ENCODE measurements around the gene PHACTR1.

GRCh38 chr6:12895721-12896120 is 179.2 kb downstream of the PHACTR1 start:
- TF ChIP-seq POLR2AphosphoS5 (IDR thresholded peaks at IDR 0.05; ENCODE audit: borderline replicate concordance, low read depth, low read length), result no peak
- no peak for TF ChIP-seq EZH2 (IDR thresholded peaks at IDR 0.05)

All from SK-N-MC (cell line).